Sigmoid colon (tissue), 7 donors: ENCODE measurements around the gene ATP10B. TPM values are rescaled to one million over a fixed set of nuclear protein-coding genes. Genes with fewer than 3 reads are reported as not detected.
A peak's percentile ranks its signal among the peaks of the same experiment; 100 is the strongest.

Experiments used
- DNase-seq: peaks from one replicate; pipeline ENCODE4 v3.0.0-alpha.2; 2019
- H3K27ac ChIP-seq, 4 donors: fragments of 200-600 bp; sonication (generic); one replicate each; pipeline ENCODE4 v1.5.1; 2016 to 2019; ENCODE audit warnings: mild to moderate bottlenecking in 1 of 4
- H3K27me3 ChIP-seq, 3 donors: fragments of 200-600 bp; sonication (generic); one replicate each; pipeline ENCODE4 v1.5.1; 2019; ENCODE audit warnings: mild to moderate bottlenecking in 1 of 3
- H3K36me3 ChIP-seq, 4 donors: fragments of 200-600 bp; sonication (generic); one replicate each; pipeline ENCODE4 v1.5.1; 2016 to 2019
- H3K4me1 ChIP-seq, 4 donors: fragments of 200-600 bp; sonication (generic); one replicate each; pipeline ENCODE4 v1.5.1; 2017 to 2019
- H3K4me3 ChIP-seq, 4 donors: fragments of 200-600 bp; sonication (generic); one replicate each; pipeline ENCODE4 v1.5.1; 2017 to 2019; ENCODE audit warnings: mild to moderate bottlenecking in 2 of 4, moderate library complexity in 1 of 4
- H3K9me3 ChIP-seq, 4 donors: fragments of 200-600 bp in 3 of 4; sonication (generic) in 3 of 4; one replicate each; pipeline versions ENCODE4 v1.5.1 to v1.6.1; 2013 to 2019
- CTCF ChIP-seq, 4 experiments: fragments of 450-650 bp in 3 of 4; fragments of 200-600 bp in 1 of 4; IDR thresholded peaks; one replicate each; pipeline ENCODE4 v1.5.1; 2016 to 2019; ENCODE audit warnings: antibody characterized with exemption in 4 of 4, mild to moderate bottlenecking in 3 of 4, moderate library complexity in 2 of 4
- EP300 ChIP-seq, 4 donors: sonication (generic); formaldehyde crosslinking; IDR thresholded peaks; one replicate each; pipeline ENCODE4 v1.6.1; 2017; ENCODE audit warnings: antibody characterized with exemption in 4 of 4
- POLR2A ChIP-seq, 2 donors: fragments of 450-650 bp; IDR thresholded peaks; one replicate each; pipeline ENCODE4 v1.6.1; 2016; ENCODE audit warnings: antibody characterized with exemption in 2 of 2, mild to moderate bottlenecking in 2 of 2, moderate library complexity in 2 of 2
- POLR2AphosphoS5 ChIP-seq, 4 donors: sonication (generic); formaldehyde crosslinking; IDR thresholded peaks; one replicate each; pipeline ENCODE4 v1.6.1; 2017; ENCODE audit warnings: antibody characterized with exemption in 4 of 4
- WGBS, 2 donors: extraction: QIAGEN DNeasy Blood & Tissue Kit; methylation state at CpG; one replicate each; pipeline ENCODE4 v1.1.7; 2013; 5-methylcytosine and 5-hydroxymethylcytosine counted together
- intact Hi-C: fragments of 100-400 bp; cut with DNase I; formaldehyde crosslinking; loops from one replicate; pipeline ENCODE4 v1.15.1; 2023
- polyA plus RNA-seq, 3 donors: library from polyadenylated mRNA; stranded (reverse); fragments of 200-250 nt; gene quantifications; one replicate each; pipeline ENCODE4 v1.2.3, GENCODE V29; 2013
- total RNA-seq, 4 donors: library from RNA; depleted of rRNA; stranded (reverse); fragments of >200 nt; gene quantifications; one replicate each; pipeline ENCODE4 v1.1.0, GENCODE V29; 2016
- donor health status: healthy with polysubstance abuse.
- donor health status: Bipolar disorder and iron deficiency.
- donor health status: healthy.

Gene ATP10B
- total and polyA plus RNA-seq, 7 donors, result 0.16 to 57.7 (median 1.4) TPM

- no peaks in the 10 kb centered on the region for H3K27me3 ChIP-seq
- H3K4me1 ChIP-seq, result no peaks in the 10 kb centered on the region
- H3K27ac ChIP-seq, result no peak overlapping the region
- H3K4me3 ChIP-seq, result no peak overlapping the region
- intact Hi-C loops, result no loop called here
- H3K36me3 ChIP-seq, result no peaks in the 10 kb centered on the region
- TF ChIP-seq POLR2AphosphoS5 (IDR thresholded peaks at IDR 0.05) (no peak), EP300 (IDR thresholded peaks at IDR 0.05) (no peak), CTCF (IDR thresholded peaks at IDR 0.05) (no peak), POLR2A (IDR thresholded peaks at IDR 0.05) (no peak)
- WGBS, 2 donors, result 94% methylated on average over 2 of the region's 2 CpGs
- DNase-seq, result no peak
- no peaks in the 10 kb centered on the region for H3K9me3 ChIP-seq
These were observed 59.7 kb downstream of the ATP10B start for GRCh38 chr5:160792281-160792680.

GRCh38 chr5:160789219-160789859 lies 62.7 kb downstream of the ATP10B start:
- WGBS, 2 donors, result 19 to 73% methylated on average over 3 of the region's 3 CpGs
- H3K27me3 ChIP-seq, result no peaks in the 10 kb centered on the region
- no peak overlapping the region for H3K4me3 ChIP-seq
- H3K36me3 ChIP-seq, result no peaks in the 10 kb centered on the region
- no peak for DNase-seq
- TF ChIP-seq EP300 (IDR thresholded peaks at IDR 0.05), result no peak
- TF ChIP-seq POLR2A (IDR thresholded peaks at IDR 0.05), result no peak
- no peak for TF ChIP-seq POLR2AphosphoS5 (IDR thresholded peaks at IDR 0.05)
- no peaks in the 10 kb centered on the region for H3K9me3 ChIP-seq
- intact Hi-C loops, result no loop called here
- no peak overlapping the region for H3K27ac ChIP-seq
- no peaks in the 10 kb centered on the region for H3K4me1 ChIP-seq

- 87 to 88% methylated on average over 3 of the region's 3 CpGs for WGBS, 2 donors
- Histone ChIP-seq H3K9me3 (no peaks in the 10 kb centered on the region), H3K4me3 (no peak overlapping the region), H3K27ac (no peak overlapping the region), H3K27me3 (no peaks in the 10 kb centered on the region), H3K36me3 (no peaks in the 10 kb centered on the region), H3K4me1 (no peaks in the 10 kb centered on the region)
- DNase-seq, result no peak
- intact Hi-C loops, result no loop called here
- TF ChIP-seq POLR2A (IDR thresholded peaks at IDR 0.05) (no peak), CTCF (IDR thresholded peaks at IDR 0.05) (no peak), POLR2AphosphoS5 (IDR thresholded peaks at IDR 0.05) (no peak), EP300 (IDR thresholded peaks at IDR 0.05) (no peak)
These were observed 63.8 kb downstream of the ATP10B start for GRCh38 chr5:160788102-160788660.

GRCh38 chr5:160787240-160787639 lies 64.8 kb downstream of the ATP10B start:
- intact Hi-C loops, result no loop called here
- Histone ChIP-seq H3K9me3 (no peaks in the 10 kb centered on the region), H3K4me3 (no peak overlapping the region), H3K4me1 (no peaks in the 10 kb centered on the region), H3K36me3 (no peaks in the 10 kb centered on the region), H3K27me3 (no peaks in the 10 kb centered on the region), H3K27ac (no peak overlapping the region)
- TF ChIP-seq POLR2A (IDR thresholded peaks at IDR 0.05) (no peak), EP300 (IDR thresholded peaks at IDR 0.05) (no peak), CTCF (IDR thresholded peaks at IDR 0.05) (peak in 1 of 4 experiments; percentile 57)
- DNase-seq, result no peak
- WGBS, 2 donors, result 12 to 50% methylated on average over 4 of the region's 4 CpGs

GRCh38 chr5:160774666-160775315 lies 77.2 kb downstream of the ATP10B start:
- TF ChIP-seq CTCF (IDR thresholded peaks at IDR 0.05), result no peak
- TF ChIP-seq EP300 (IDR thresholded peaks at IDR 0.05), result no peak
- TF ChIP-seq POLR2A (IDR thresholded peaks at IDR 0.05), result no peak
- TF ChIP-seq POLR2AphosphoS5 (IDR thresholded peaks at IDR 0.05), result no peak
- H3K4me3 ChIP-seq, result no peak overlapping the region
- 60 to 74% methylated on average over 11 of the region's 11 CpGs for WGBS, 2 donors

More at GRCh38 chr5:160774666-160775315, 77.2 kb downstream of the ATP10B start:
- no peak overlapping the region for H3K27ac ChIP-seq
- no peak for DNase-seq
- no peaks in the 10 kb centered on the region for H3K27me3 ChIP-seq
- no peaks in the 10 kb centered on the region for H3K36me3 ChIP-seq
- H3K4me1 ChIP-seq, result no peaks in the 10 kb centered on the region
- intact Hi-C loops, result no loop called here
- no peaks in the 10 kb centered on the region for H3K9me3 ChIP-seq
